ENCODE measurements around the gene KRT81. TPM values are rescaled to one million over a fixed set of nuclear protein-coding genes. Genes with fewer than 3 reads are reported as not detected.

KRT81 gene
- total RNA-seq, 2 experiments from 2014 or later: not detected

GRCh38 chr12:52285851-52286530 is 5.3 kb downstream of the KRT81 start:
- Mint-ChIP-seq H3K27me3 (peaks cover 6% of the 10 kb centered on the region), H3K36me3 (ENCODE audit: low read depth) (no peaks in the 10 kb centered on the region), H3K4me3 (no peak overlapping the region), H3K9me3 (no peaks in the 10 kb centered on the region), H3K27ac (no peak overlapping the region), H3K4me1 (peaks cover 11% of the 10 kb centered on the region)
- DNase-seq: no peak
- POLR2A ChIA-PET: no interaction called here
- CTCF ChIA-PET: no interaction called here

GRCh38 chr12:52285172-52285745 is 6.1 kb downstream of the KRT81 start:
- Mint-ChIP-seq H3K27me3 (peaks cover 10% of the 10 kb centered on the region), H3K4me3 (no peak overlapping the region), H3K9me3 (no peaks in the 10 kb centered on the region), H3K4me1 (peaks cover 11% of the 10 kb centered on the region), H3K36me3 (ENCODE audit: low read depth) (no peaks in the 10 kb centered on the region), H3K27ac (no peak overlapping the region)
- DNase-seq: peak; percentile 5
- POLR2A ChIA-PET: interaction anchor here (1.1 kb wide), 1 partner anchor 24 kb away, joined by 3 read pairs; no protein-coding TSS in a partner anchor
- CTCF ChIA-PET: interaction anchor here (1.3 kb wide), 1 partner anchor 26 kb away, joined by 4 read pairs; no protein-coding TSS in a partner anchor

GRCh38 chr12:52284562-52285171 is 6.7 kb downstream of the KRT81 start:
- Mint-ChIP-seq H3K27me3 (peaks cover 15% of the 10 kb centered on the region), H3K9me3 (no peaks in the 10 kb centered on the region), H3K36me3 (ENCODE audit: low read depth) (no peaks in the 10 kb centered on the region), H3K27ac (no peak overlapping the region), H3K4me1 (peaks cover 11% of the 10 kb centered on the region), H3K4me3 (no peak overlapping the region)
- CTCF ChIA-PET: interaction anchor here (1.3 kb wide), 1 partner anchor 26 kb away, joined by 4 read pairs; no protein-coding TSS in a partner anchor
- DNase-seq: no peak
- POLR2A ChIA-PET: interaction anchor here (1.1 kb wide), 1 partner anchor 25 kb away, joined by 3 read pairs; no protein-coding TSS in a partner anchor

- Mint-ChIP-seq H3K36me3 (ENCODE audit: low read depth) (no peaks in the 10 kb centered on the region), H3K4me3 (no peak overlapping the region), H3K4me1 (peaks cover 9% of the 10 kb centered on the region), H3K27ac (no peak overlapping the region), H3K9me3 (no peaks in the 10 kb centered on the region), H3K27me3 (peaks cover 39% of the 10 kb centered on the region)
- ChIA-PET POLR2A (interaction anchor here (1.6 kb wide), 1 partner anchor 29 kb away, joined by 4 read pairs; no protein-coding TSS in a partner anchor), CTCF (interaction anchor here (0.9 to 5.5 kb wide), 4 partner anchors 28 to 123 kb away, joined by 3 to 80 read pairs (median 32); no protein-coding TSS in a partner anchor)
- DNase-seq: no peak
Observed at GRCh38 chr12:52280796-52281560, 10.4 kb downstream of the KRT81 start.

- ChIA-PET POLR2A (interaction anchor here (1.6 kb wide), 1 partner anchor 28 kb away, joined by 4 read pairs; no protein-coding TSS in a partner anchor), CTCF (interaction anchor here (0.9 to 5.5 kb wide), 7 partner anchors 10 to 123 kb away, joined by 3 to 80 read pairs (median 15); partner anchors contain the start of gene KRT81)
- Mint-ChIP-seq H3K27ac (no peak overlapping the region), H3K4me1 (peaks cover 9% of the 10 kb centered on the region), H3K36me3 (ENCODE audit: low read depth) (no peaks in the 10 kb centered on the region), H3K4me3 (no peak overlapping the region), H3K27me3 (peaks cover 43% of the 10 kb centered on the region), H3K9me3 (no peaks in the 10 kb centered on the region)
- DNase-seq: no peak
Observed at GRCh38 chr12:52280319-52280795, 11.0 kb downstream of the KRT81 start.

GRCh38 chr12:52279422-52280318 is 11.7 kb downstream of the KRT81 start:
- Mint-ChIP-seq H3K4me3 (no peak overlapping the region), H3K27me3 (peaks cover 47% of the 10 kb centered on the region), H3K4me1 (peaks cover 9% of the 10 kb centered on the region), H3K27ac (no peak overlapping the region), H3K9me3 (no peaks in the 10 kb centered on the region), H3K36me3 (ENCODE audit: low read depth) (no peaks in the 10 kb centered on the region)
- ChIA-PET CTCF (interaction anchor here (0.6 to 5.5 kb wide), 44 partner anchors 9 to 691 kb away, joined by 3 to 80 read pairs (median 4); partner anchors contain the start of gene KRT81), POLR2A (interaction anchor here (1.6 kb wide), 1 partner anchor 28 kb away, joined by 4 read pairs; no protein-coding TSS in a partner anchor)
- DNase-seq: no peak

GRCh38 chr12:52278575-52279421 is 12.5 kb downstream of the KRT81 start:
- ChIA-PET POLR2A (interaction anchor here (1.6 kb wide), 1 partner anchor 27 kb away, joined by 4 read pairs; no protein-coding TSS in a partner anchor), CTCF (interaction anchor here (0.6 to 5.5 kb wide), 52 partner anchors 9 to 692 kb away, joined by 3 to 80 read pairs (median 4); partner anchors contain the start of gene KRT81)
- H3K27me3 Mint-ChIP-seq: peaks cover 56% of the 10 kb centered on the region
- H3K4me3 Mint-ChIP-seq: no peak overlapping the region
- H3K4me1 Mint-ChIP-seq: peaks cover 9% of the 10 kb centered on the region
- no peaks in the 10 kb centered on the region for H3K9me3 Mint-ChIP-seq
- no peak overlapping the region for H3K27ac Mint-ChIP-seq
- H3K36me3 Mint-ChIP-seq (ENCODE audit: low read depth): no peaks in the 10 kb centered on the region
- DNase-seq: peak; percentile 76

GRCh38 chr12:52277486-52278245 is 13.7 kb downstream of the KRT81 start:
- Mint-ChIP-seq H3K4me3 (no peak overlapping the region), H3K4me1 (peaks cover 9% of the 10 kb centered on the region), H3K27me3 (peaks cover 61% of the 10 kb centered on the region), H3K36me3 (ENCODE audit: low read depth) (no peaks in the 10 kb centered on the region), H3K9me3 (no peaks in the 10 kb centered on the region), H3K27ac (no peak overlapping the region)
- ChIA-PET CTCF (interaction anchor here (0.7 to 5.5 kb wide), 20 partner anchors 8 to 1272 kb away, joined by 3 to 80 read pairs (median 4); partner anchors contain the start of gene KRT81), POLR2A (no interaction called here)
- DNase-seq: no peak

- Mint-ChIP-seq H3K27ac (no peak overlapping the region), H3K9me3 (no peaks in the 10 kb centered on the region), H3K27me3 (peaks cover 64% of the 10 kb centered on the region), H3K36me3 (ENCODE audit: low read depth) (no peaks in the 10 kb centered on the region), H3K4me1 (peaks cover 9% of the 10 kb centered on the region), H3K4me3 (no peak overlapping the region)
- DNase-seq: no peak
- CTCF ChIA-PET: no interaction called here
- POLR2A ChIA-PET: no interaction called here
Observed at GRCh38 chr12:52275686-52276085, 15.6 kb downstream of the KRT81 start.

GRCh38 chr12:52274521-52275120 is 16.7 kb downstream of the KRT81 start, which contains the start of gene KRT86:
KRT86 (plus strand) TSS chr12:52274645; CDS start chr12:52301917, 27,272 bp downstream.
- no peak within 1 kb of the TSS for H3K4me3 Mint-ChIP-seq
- ChIA-PET POLR2A (no interaction called here), CTCF (interaction anchor here (1.2 kb wide), 1 partner anchor 23 kb away, joined by 3 read pairs; no protein-coding TSS in a partner anchor)
- no peak within 1 kb of the TSS for H3K27ac Mint-ChIP-seq
- DNase-seq: peak; percentile 7
- H3K27me3 Mint-ChIP-seq: peaks cover 61% of the 10 kb centered on the region
- no peaks in the 10 kb centered on the region for H3K9me3 Mint-ChIP-seq
- H3K36me3 Mint-ChIP-seq (ENCODE audit: low read depth): no peaks in the 10 kb centered on the region
- H3K4me1 Mint-ChIP-seq: peaks cover 9% of the 10 kb centered on the region
